Gastroesophageal sphincter (tissue), 3 donors: ENCODE results near the gene BGLAP.

Experiments used
- POLR2A ChIP-seq, 2 donors: fragments of 450-650 bp; IDR thresholded peaks; one replicate each; pipeline ENCODE4 v1.6.1; 2017; ENCODE audit warnings: antibody characterized with exemption in 2 of 2, mild to moderate bottlenecking in 2 of 2, moderate library complexity in 1 of 2
- TF ChIP-seq, protein P1 (sequence below), 4 experiments: fragments of 200-600 bp in 2 of 4; fragments of 450-650 bp in 2 of 4; sonication (generic) in 1 of 4; IDR thresholded peaks; one replicate each; pipeline ENCODE4 v1.5.1; 2017 to 2019; ENCODE audit warnings: antibody characterized with exemption in 4 of 4, mild to moderate bottlenecking in 2 of 4, moderate library complexity in 2 of 4

DNA sequence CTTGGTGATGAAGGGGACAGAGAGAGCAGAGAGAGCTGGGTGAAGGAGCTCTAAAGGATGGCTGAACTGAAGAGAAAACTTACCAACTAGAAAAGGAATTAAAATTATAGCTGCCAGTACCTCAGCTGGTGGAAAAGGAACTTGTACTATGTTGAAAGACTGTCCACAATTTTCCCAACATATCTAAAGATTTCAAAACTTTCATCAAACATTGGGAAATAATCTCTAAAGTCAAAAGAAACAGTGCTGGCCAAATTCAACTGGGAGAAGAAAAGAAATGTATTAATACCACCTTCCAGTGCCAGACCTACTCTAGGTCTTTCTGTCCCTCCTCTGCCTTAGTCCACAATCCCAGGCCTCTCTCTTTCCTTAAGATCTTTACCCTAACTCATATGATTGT is 34.5 kb downstream of the BGLAP start:
- TF ChIP-seq, protein P1, sequence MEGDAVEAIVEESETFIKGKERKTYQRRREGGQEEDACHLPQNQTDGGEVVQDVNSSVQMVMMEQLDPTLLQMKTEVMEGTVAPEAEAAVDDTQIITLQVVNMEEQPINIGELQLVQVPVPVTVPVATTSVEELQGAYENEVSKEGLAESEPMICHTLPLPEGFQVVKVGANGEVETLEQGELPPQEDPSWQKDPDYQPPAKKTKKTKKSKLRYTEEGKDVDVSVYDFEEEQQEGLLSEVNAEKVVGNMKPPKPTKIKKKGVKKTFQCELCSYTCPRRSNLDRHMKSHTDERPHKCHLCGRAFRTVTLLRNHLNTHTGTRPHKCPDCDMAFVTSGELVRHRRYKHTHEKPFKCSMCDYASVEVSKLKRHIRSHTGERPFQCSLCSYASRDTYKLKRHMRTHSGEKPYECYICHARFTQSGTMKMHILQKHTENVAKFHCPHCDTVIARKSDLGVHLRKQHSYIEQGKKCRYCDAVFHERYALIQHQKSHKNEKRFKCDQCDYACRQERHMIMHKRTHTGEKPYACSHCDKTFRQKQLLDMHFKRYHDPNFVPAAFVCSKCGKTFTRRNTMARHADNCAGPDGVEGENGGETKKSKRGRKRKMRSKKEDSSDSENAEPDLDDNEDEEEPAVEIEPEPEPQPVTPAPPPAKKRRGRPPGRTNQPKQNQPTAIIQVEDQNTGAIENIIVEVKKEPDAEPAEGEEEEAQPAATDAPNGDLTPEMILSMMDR (IDR thresholded peaks at IDR 0.05): no peak
- no peak for TF ChIP-seq POLR2A (IDR thresholded peaks at IDR 0.05)
